Cardiac fibroblast (primary cell): ENCODE measurements around the gene NPL.

Experiments
- DNase-seq, 2 donors: peaks; one replicate each; pipeline versions ENCODE4 v3.0.0 to v3.0.0-alpha.2; 2010; ENCODE audit warnings: low read depth in 2 of 2
- H3K4me3 ChIP-seq, 2 donors: replicated peaks in 1 of 2; 1 replicate in 1 of 2; 2 replicates in 1 of 2; pipeline ENCODE4 v1.5.1; 2011; ENCODE audit warnings: low read depth in 2 of 2, low read length in 2 of 2, mild to moderate bottlenecking in 2 of 2, moderate library complexity in 1 of 2
- CTCF ChIP-seq: IDR thresholded peaks from one replicate; pipeline ENCODE4 v1.5.1; 2011; ENCODE audit warnings: low read depth, mild to moderate bottlenecking, low read length, inconsistent platforms

Gene NPL

GRCh38 chr1:182766050-182766449 is 23.5 kb upstream of the NPL start:
- no peak overlapping the region for H3K4me3 ChIP-seq
- no peak for DNase-seq
- TF ChIP-seq CTCF, result no peak

- DNase-seq, result no peak
- H3K4me3 ChIP-seq, result no peak overlapping the region
- TF ChIP-seq CTCF, result no peak
These were observed 22.5 kb upstream of the NPL start for GRCh38 chr1:182766881-182767645.

GRCh38 chr1:182768963-182769362 is 20.6 kb upstream of the NPL start:
- no peak overlapping the region for H3K4me3 ChIP-seq
- TF ChIP-seq CTCF, result no peak
- peak; percentile 15 to 33 for DNase-seq

- no peak for TF ChIP-seq CTCF
- DNase-seq, result no peak
- H3K4me3 ChIP-seq, result no peak overlapping the region
These were observed 19.3 kb upstream of the NPL start for GRCh38 chr1:182770232-182770631.

GRCh38 chr1:182771187-182771984 is 18.2 kb upstream of the NPL start:
- TF ChIP-seq CTCF, result peak; percentile 27
- no peak for DNase-seq

GRCh38 chr1:182777386-182777785 is 12.2 kb upstream of the NPL start:
- DNase-seq, result no peak
- H3K4me3 ChIP-seq, result no peak overlapping the region
- no peak for TF ChIP-seq CTCF

More at GRCh38 chr1:182771187-182771984, 18.2 kb upstream of the NPL start:
- H3K4me3 ChIP-seq, result no peak overlapping the region
